HL-60 (cell line): ENCODE results near the gene BUB3.

Experiments
- DNase-seq, 2 experiments: peaks; one replicate each; pipeline ENCODE4 v3.0.0-alpha.2; 2010 to 2020; ENCODE audit warnings: low read depth in 1 of 2, low spot score in 1 of 2
- H3K27ac ChIP-seq: fragments of 250-450 bp; sonication (Bioruptor Pico); replicated peaks from 2 replicates; pipeline ENCODE4 v1.5.1; 2020; ENCODE audit warnings: mild to moderate bottlenecking, moderate library complexity
- H3K27me3 ChIP-seq: fragments of 250-450 bp; sonication (Bioruptor Pico); 2 replicates; pipeline ENCODE4 v1.5.1; 2021; ENCODE audit warnings: mild to moderate bottlenecking, moderate library complexity; ENCODE audit not compliant: insufficient read depth, poor library complexity, severe bottlenecking
- H3K4me3 ChIP-seq: replicated peaks from 2 replicates; pipeline ENCODE4 v1.5.1; 2011; ENCODE audit warnings: mild to moderate bottlenecking, control low read depth, low read length; ENCODE audit not compliant: insufficient read depth
- GABPA ChIP-seq: IDR thresholded peaks from 2 replicates; pipeline ENCODE4 v1.6.1; 2012; ENCODE audit warnings: low read depth
- POLR2AphosphoS5 ChIP-seq: IDR thresholded peaks from 2 replicates; pipeline ENCODE4 v1.6.1; 2012; ENCODE audit warnings: low read depth
- REST ChIP-seq: IDR thresholded peaks from 2 replicates; pipeline ENCODE4 v1.6.1; 2012; ENCODE audit warnings: low read depth; ENCODE audit not compliant: insufficient replicate concordance
- SPI1 ChIP-seq: IDR thresholded peaks from 2 replicates; pipeline ENCODE4 v1.6.1; 2012; ENCODE audit warnings: low read depth, mild to moderate bottlenecking, borderline replicate concordance
- TF ChIP-seq, protein P1 (sequence below): IDR thresholded peaks from one replicate; pipeline ENCODE4 v1.5.1; 2011; ENCODE audit warnings: low read length, control low read depth, inconsistent platforms; ENCODE audit not compliant: insufficient read depth

BUB3 gene

DNA sequence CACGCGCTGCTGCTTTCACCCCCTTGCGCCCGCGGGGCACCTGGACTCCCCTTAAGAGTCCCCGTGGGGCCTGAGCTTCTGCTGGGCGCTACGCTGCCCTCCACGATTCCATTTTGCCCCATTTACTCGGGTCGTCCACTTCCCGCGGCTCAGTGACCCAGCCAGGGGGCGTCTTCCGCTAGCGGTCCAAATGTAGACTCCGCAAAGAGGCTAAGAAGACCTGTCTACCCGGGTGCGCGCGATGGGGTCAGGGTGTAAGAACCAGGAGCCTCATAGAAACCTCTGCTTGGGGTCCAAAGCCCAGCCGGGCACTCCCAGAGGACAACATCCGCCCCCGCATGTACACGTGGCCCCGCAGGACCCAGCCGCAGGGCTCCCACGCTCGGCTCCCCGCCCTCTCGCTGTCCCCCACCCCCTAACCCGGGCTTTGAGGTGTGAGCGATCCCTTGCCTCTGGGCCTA lies 11.5 kb upstream of the BUB3 start:
- H3K4me3 ChIP-seq: no peak overlapping the region
- DNase-seq: no peak
- H3K27ac ChIP-seq: no peak overlapping the region
- peaks cover 95% of the 10 kb centered on the region for H3K27me3 ChIP-seq
- TF ChIP-seq SPI1 (no peak), GABPA (no peak), REST (no peak), POLR2AphosphoS5 (no peak)
- TF ChIP-seq, protein P1, sequence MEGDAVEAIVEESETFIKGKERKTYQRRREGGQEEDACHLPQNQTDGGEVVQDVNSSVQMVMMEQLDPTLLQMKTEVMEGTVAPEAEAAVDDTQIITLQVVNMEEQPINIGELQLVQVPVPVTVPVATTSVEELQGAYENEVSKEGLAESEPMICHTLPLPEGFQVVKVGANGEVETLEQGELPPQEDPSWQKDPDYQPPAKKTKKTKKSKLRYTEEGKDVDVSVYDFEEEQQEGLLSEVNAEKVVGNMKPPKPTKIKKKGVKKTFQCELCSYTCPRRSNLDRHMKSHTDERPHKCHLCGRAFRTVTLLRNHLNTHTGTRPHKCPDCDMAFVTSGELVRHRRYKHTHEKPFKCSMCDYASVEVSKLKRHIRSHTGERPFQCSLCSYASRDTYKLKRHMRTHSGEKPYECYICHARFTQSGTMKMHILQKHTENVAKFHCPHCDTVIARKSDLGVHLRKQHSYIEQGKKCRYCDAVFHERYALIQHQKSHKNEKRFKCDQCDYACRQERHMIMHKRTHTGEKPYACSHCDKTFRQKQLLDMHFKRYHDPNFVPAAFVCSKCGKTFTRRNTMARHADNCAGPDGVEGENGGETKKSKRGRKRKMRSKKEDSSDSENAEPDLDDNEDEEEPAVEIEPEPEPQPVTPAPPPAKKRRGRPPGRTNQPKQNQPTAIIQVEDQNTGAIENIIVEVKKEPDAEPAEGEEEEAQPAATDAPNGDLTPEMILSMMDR: no peak

GRCh38 chr10:123143162-123143824 lies 10.9 kb upstream of the BUB3 start:
- TF ChIP-seq POLR2AphosphoS5: no peak
- no peak for TF ChIP-seq GABPA
- no peak for TF ChIP-seq REST
- TF ChIP-seq, protein P1: no peak
- TF ChIP-seq SPI1: no peak
- peaks cover 95% of the 10 kb centered on the region for H3K27me3 ChIP-seq
- no peak overlapping the region for H3K4me3 ChIP-seq
- no peak overlapping the region for H3K27ac ChIP-seq
- no peak for DNase-seq

DNA sequence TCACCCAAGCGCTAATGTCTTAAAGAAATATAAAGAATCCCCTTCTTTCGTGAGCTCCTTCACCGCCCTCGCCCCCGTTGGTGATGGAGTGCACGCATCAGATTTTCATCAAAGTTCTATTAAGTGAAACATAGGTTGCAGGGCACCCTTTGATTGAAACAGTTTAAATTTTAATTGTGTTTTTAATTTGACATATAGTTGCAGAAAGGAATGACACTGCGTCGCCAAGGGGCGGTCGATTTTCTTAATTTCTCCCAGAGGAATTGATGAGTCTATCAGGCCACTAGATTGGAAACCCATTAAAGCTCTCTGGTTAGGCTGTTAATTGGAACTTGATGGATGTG lies 10.4 kb upstream of the BUB3 start:
- TF ChIP-seq, protein P1: no peak
- TF ChIP-seq POLR2AphosphoS5 (no peak), GABPA (no peak), SPI1 (no peak), REST (no peak)

More for the DNA sequence above, 10.4 kb upstream of the BUB3 start:
- no peak for DNase-seq
- Histone ChIP-seq H3K27ac (no peak overlapping the region), H3K4me3 (no peak overlapping the region), H3K27me3 (peaks cover 95% of the 10 kb centered on the region)
